DMS153 treated with DMSO at 0.1 percent for 48 hours (cell line): ENCODE data around the gene SOHLH1.

ENCODE experiments used
- DNase-seq: peaks from one replicate; lab custom pipeline; 2025; ENCODE audit not compliant: unreplicated experiment; lab: John Stamatoyannopoulos, UW

Gene SOHLH1

DNA sequence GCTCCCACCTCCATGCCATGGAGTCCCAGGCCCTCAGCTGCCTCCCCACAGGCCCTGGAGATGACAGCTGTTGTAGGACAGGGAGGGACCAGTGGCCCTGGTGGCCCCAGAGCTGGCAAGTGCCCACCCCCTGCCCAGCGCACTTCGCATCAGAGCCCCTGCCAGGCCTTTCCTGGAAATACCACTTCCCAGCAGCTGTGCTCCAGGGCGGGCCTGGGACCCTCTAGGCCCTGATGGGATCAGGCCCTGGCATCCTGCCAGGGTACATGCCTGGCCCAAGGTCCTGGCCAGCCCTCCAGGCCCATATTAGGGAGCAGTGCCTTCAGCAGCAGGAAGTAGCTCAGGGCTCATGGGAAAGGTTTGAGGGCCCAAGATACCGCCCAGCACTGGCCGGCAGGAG is 5.2 kb upstream of the SOHLH1 start:
- DNase-seq = no peak

DNA sequence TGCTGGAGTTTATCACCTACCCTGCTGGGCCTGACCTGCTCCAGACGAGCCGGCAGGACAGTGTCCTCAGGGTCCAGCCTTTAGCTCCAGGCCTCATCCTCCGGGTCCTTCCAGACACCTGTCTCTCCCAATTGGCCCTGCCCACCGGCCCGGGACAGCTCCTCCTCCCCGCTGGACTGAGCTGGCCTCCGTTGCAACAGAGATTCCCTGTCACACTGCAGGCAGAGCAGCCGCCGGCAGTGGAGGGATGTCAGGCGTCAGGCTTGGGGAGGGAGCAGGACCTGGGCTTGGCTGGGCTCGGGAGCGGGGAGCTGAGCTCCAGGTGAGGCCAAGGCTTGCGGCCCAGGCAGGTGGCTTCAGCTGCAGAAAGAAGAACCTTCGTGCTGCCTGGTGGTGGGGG is 4.4 kb upstream of the SOHLH1 start:
- no peak for DNase-seq

DNA sequence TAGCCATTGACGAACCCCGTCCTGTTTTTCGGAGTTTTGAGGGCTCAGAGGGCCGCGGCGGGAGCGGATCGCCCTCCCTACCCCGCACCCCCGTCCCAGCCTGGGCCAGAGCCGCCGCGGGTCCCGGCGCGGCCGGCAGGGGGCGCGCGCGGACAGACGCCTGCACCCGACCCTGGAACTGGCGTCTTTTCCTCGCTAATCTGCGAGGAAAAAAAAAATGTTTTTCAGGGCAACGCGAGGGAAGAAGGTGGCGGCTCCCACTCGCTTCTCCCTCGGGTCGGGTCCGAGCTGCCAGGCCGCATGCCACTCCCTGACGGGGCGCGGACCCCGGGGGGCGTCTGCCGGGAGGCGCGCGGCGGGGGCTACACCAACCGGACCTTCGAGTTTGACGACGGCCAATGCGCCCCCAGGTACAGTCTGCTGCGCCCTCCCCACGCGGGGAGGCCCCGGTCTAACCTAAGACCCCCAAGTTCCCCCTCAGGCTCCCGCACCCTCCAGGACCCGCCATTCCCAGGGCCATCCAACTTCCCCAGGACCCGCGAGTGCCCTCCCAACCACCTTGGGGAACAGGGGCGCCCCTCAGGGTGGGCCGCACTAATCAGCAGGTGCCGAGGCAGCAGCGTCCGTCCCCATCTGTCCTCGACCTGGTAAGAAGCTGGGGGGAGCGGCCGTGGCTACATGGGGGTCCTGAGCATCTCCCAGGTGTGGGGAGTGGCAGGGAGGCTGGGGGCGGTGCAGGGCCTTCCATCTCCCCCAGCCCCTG is 2.9 kb upstream of the SOHLH1 start, which contains the start of gene KCNT1:
Gene KCNT1 (plus strand): TSS at position 227 of the 763 bp plus-strand sequence. CDS start 74 bp downstream, at position 301.
- DNase-seq = peak; percentile 2

DNA sequence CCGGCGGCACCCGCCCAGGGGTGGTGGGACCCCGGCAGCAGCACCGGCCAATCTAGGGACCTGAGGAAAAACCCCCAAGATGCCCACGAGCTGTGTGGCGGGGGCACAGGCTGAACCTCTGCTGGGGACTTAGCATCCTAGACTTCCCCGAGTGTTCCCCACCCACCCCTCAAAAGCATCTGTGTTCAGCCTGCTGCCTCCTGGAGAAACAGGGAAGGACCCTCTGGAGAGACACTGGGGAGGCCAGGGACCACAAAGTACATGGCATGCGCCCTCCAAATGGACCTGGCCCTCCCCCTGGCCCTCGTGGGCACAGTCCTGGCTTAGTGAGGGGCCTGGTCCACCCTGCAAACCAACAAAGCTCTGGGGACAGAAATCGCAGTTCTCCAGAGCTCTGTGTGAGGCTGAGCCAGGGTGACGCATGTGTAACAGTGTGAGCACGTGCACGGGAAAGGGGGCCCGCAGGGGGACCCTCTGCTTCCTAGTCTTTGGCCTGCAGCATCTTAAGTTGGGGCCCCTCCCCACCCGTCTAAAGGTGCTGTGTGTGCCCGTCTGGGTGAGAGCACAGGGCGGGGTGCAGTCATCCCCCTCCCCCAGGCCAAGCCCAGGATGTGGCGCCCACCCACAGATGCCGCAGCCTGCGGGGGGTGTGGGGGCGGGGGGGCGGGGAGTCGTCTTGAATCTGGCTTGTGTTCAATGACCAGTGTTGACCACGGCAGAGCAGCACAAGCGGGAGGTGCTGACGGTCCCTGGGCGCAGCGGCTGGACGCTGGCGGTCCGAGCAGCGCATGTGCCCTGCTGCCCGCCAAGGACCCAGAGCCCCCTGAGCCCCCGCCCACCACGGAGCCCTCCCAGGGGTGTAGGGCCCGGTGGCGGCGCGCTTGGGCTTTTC is 2.0 kb upstream of the SOHLH1 start:
- no peak for DNase-seq

DNA sequence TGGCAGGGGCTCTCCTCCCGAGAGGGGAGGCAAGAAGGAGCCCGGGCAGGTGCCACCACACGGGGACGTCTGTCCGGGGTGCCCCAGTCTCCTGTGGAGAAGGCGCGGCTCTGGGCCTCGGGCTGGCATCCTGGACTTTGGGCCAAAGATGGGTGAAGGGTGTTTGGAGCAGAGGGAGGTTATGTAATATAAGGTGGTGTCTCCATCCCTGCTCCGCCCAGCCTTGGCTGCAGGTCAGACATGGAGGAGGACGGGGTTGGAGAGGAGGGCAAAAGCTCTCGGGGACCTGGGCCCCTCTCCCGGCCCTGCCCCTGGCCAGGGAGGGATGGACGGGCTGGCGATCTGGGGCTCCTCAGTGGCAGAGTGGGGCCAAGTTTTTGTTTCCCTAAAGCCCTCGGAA is 1.2 kb upstream of the SOHLH1 start:
- DNase-seq = no peak

DNA sequence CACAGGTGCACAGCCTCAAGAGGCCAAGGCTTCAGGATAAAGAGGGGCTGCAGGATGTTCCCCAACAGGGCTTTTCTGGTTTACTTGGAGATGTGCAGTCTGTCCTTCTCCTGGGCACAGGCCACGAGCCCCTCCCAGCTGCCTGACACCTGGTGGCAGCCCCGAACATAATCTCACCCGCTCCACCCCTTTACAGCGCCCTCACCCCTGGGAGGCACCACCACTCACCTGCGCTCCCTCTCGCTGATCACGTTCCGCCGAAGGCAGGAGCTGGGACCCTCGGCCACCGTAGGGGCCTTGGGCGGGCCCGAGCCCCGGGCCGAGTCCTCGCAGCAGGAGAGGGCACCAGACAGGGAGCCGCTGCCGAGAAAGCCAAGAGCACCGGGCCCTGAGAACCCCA is 514 bp downstream of the SOHLH1 start:
- DNase-seq = no peak

DNA sequence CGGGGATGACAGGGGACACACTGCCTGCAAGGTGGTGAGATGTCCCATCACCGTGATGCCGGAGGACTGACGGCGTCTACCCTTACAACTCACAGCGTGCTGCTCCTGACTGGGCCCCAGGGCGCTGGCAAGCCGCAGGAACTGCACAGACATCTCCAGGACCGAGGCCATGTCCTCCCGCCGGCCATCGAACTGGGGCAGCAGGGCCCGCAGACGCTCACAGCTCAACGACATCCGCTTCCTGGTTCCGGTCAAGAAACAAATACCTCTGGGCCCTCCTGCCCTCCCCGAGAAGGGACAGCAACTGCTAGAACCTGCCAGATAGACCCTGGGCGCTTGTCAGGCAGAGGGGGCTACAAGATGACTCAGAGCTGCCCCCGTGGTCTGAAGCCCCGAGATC is 1.0 kb downstream of the SOHLH1 start:
- no peak for DNase-seq

DNA sequence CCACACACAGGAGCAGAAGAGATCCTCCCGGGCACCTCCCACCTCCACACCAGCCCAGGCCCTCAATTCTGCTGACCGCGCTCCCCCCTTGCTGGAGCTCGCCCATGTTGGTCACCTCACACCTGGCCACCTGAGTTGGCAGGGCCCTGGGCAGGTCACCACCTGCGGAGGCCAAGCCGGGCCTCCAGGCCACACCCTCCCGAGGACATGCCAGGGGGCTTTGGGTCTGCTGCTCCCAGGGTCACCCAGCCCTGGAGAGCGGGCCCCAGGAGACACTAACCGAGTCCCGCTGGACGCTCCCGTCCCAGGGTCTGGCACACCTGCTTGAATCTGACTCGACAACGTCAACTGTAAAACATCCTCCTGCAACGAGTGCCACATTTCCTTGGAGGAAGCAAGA is 2.1 kb downstream of the SOHLH1 start:
- DNase-seq = no peak

DNA sequence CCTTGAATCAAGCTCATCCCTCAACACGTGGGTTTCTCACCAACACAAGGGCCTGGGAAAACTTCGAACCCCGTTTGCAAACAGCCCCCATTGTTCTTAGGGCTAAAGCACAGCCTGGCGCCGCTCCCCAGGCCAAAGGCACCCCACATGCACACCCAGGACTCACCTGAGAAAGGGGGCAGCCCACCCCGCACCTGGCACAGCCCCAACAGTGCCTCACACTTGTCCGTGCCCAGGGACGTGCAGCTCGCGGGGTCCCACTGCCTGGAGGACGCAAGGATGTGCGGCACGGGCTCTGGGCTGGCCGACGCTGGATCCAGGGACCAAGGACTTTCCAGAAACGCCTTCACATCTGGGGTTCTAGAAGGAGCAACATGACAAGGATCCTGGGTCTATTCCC is 2.8 kb downstream of the SOHLH1 start:
- no peak for DNase-seq

DNA sequence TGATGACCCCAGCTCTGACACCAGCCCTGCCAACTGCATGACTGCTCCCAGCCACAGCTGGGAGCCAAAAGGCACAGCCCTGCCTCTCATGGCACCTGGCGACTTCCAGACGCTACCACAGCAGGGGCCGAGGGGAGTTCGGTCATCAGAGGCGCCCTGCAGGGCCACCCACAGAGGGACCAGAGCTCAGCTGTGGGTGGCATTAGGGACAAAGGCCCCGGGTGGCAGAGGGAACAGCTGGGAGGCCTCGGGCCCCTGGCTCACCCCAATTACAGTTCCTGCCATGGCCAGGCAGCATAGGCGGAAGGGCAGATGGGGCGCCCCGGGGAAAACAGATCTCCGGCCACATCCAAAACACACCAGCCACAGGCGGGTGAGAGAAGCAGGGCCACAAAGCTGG is 3.6 kb downstream of the SOHLH1 start:
- DNase-seq = no peak

DNA sequence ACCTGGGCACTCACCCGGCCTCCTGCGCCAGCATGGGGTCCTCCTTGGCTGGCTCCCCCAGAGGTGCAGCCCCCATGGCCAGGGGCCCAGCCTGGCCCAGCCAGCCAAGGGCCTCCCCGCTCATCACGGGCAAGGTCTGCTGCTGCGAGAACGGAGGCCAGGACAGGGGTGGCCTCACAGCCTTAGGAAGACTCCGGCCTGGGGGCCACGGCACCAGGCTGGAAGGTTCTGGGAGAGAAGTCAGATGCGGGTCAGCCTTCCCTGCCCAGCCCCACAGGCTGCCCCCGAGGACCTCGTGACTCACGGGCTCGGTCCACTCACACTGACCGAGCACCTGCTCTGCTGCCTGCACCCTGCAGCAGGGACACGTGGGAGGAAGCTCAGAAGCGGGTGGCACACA is 4.2 kb downstream of the SOHLH1 start:
- no peak for DNase-seq

DNA sequence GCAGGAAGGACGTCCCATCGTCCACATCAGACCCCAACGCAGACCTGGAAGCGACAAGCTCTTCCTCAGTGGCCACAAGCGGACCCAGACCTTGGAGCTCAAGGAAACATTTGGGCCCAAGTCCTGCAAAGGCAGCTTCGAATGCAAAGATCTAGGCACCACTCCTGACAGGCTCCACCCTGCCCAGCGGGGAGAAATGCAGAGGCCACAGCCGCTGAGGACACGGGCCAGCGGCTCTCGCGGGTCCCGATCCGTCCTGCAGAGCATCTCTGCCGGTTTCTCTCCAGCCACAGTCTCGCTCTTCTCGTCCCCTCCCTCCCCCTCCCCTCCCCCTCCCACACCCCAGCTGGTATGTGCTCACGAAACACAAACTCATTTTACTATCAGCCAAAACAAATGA is 4.9 kb downstream of the SOHLH1 start:
- DNase-seq = no peak

DNA sequence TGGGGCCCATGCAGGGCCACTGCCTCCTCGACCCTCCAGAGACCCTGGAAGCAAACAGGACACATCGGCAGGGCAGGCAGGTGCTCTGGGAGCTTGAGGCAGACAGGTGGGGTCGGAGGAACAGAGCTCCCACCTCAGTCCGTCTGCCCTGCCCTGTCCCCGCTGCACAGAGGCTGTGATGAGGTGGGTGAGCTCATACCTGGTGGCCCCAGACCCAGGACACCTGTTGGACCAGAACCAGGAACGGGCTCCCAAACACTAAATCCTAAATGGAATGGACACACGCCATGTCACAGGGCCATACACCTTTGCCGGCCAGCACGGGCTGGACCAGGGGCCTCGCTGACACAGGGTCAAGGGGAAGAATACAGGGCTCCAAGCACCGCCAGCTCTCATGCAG is 5.5 kb downstream of the SOHLH1 start:
- no peak for DNase-seq

DNA sequence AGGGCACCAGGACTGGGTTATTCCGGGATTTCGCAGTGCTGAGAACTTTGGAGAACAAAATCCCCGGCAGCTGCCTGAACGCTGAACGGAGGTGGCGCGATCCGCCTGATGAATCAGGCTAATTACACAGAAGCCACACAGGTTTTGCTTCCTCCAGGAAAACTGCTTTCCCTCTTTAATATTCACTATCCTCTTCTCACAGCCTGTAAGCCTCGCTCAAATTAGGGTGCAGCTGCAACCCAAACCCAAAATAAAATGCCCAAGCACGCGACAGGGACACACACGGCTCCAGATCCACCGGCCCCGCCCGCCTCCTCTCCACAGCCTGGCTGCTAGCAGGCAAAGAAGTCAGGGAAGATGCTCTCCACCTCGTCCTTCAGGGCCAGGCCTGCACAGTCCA is 6.0 kb downstream of the SOHLH1 start:
- DNase-seq = no peak

DNA sequence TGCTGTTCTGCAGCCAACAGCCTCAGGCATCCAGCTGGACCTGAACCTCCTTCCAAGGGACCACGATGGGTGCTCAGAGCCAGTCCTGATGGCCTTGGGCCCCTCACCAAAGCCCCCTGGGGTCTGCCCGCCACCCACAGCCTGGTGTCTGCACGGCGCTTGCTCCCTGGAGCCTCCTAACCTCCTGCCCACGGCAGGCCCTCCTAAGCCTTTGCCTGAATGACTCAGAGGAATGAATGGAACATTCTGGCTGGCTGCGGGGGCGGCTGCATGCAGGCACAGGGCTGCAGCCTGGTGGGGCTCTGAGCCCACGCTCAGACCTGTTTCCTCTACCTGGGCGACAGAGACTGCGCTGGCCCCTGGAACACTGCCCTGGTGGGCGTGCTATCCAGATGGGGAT is 6.9 kb downstream of the SOHLH1 start:
- DNase-seq = no peak

DNA sequence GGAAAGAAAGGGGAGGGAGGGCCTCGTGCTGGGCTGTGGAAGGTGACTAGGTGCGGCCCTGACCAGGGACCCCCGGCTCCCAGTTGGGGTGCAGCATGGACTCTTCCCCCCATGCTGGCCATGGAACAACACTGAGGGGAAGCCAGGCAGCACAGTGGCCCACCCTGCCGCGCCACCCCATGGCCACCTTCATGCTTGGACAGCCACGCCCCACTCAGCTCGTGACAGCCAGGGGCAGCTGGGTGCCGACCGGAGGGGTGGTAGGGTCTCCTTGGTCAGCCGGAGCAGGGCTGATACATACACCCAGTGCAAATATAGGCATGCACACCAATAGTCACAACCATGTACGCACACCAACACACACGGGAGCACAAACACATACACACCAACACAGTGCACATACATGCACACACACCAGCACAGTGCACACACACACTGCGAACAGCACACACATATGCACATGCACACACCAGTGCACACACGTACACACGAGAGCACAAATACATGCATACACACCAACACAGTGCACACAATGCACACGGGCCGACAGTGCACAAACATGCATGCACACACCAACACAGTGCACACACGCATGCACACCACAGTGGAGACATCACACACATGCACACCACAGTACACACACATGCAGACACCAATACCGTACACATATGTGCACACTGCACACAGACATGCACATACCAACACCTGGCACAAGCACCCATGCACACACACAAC is 8.3 kb downstream of the SOHLH1 start:
- no peak for DNase-seq

DNA sequence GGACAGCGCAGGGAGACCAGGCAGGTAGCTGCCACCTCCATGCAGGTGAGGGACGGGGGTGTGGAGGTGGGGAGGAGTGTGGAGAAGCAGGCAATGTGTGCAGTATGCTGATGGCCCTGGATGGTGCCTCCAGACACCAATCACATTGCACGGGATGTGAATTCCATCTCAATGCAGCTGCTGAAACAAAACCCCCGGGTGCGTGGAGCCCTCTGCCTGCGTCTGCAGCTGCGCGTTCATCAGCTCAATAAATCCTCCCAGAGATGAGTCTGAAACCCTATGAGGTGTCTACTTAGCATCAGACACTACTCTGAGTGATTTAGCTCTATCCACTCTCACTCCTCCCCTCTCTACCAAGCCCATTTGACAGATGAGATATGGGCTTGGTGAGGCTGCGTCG is 10.3 kb downstream of the SOHLH1 start:
- no peak for DNase-seq

DNA sequence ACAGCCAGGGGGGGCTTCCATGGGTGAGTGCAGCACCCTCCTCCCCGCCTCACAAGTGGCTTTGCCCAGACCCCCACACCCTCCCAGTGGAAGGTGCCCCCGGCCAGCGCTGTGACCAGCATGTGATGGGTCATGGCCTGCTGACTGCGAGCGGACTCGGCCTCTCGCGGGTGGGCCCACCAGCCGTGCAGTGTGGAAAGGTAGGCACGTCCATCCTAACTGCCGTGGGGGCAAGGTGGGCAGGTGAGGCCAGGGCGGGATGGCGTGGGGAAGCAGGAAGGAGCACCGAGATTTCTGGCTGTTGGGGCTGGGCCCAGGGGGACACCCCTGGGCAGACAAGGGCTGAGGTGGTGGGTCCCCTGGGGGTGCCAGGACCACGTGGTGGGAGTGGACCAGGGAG is 12.1 kb downstream of the SOHLH1 start:
- DNase-seq = no peak

DNA sequence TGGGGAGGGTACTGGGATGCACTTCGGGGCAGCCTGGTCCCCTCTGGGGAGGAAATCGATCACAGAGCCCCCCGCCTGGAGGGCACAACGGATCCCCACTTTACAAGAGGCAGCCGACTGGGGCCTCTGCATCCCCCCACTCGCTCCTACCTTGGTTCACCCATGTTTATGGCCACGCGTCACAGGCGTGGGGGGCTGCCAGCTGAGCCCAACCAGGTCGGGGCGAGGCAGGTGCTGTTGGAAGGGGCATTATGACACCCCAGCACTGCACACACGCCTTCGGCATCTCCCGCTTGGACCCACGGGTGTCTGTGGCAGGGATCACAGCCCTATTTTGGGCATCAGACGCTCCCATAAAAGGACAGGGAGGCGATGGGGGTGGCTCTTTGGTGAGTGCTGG is 14.6 kb downstream of the SOHLH1 start:
- no peak for DNase-seq

DNA sequence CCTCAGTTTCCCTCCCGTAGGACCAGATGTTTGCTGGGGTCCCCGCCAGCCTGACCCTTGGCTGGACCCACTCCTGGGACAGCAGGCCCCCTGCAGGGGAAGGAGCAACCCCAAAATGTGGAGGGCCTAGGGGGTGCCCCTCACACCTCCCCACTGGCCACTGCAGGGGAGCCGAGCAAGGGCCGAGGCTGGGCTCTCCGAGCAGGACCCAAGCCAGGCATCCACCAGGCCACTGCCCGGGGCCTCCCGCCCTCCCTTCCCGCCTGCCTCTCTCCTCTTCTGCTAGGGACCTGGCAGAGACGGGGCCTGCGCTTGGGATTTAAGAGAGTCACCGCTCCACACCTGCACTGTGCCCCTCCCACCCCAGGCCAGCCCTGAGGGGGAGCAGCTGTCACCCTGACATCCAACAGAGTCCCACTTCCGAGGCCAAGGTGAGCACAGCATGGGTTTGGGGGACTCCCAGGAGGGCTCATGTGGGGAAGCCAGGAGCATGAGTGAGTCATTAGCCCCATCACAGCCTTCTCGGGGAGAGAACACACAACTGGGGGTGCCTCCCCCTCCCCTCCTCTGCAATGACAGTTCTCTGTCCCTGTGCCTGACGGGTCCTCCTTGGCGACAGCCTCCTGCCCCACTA is 15.8 kb downstream of the SOHLH1 start:
- DNase-seq = no peak

DNA sequence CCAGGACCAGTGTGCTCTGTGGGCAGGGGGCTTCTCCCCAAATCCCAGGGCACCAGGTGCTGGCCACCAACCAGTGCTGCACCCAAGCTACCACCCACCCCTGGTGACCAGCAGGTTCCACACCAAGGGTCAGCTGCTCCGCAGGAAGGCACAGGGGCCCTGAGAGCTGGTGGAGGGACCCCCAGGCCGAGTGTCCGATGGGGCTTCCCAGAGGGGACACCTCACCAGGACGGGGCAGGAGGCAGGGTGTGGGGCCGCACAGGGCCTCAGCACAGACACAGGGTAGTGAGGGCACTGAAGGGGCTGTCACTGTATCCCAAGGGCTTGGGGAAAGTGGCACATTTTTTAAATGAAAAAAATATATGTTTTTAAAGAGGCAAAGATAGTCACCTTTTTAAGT is 18.1 kb downstream of the SOHLH1 start:
- DNase-seq = no peak
